Glutamatergic neuron (in vitro differentiated cells): Measurements from ENCODE around the gene GPR17. TPM values are rescaled to one million over a fixed set of nuclear protein-coding genes. Genes with fewer than 3 reads are reported as not detected.

Source experiments
- DNase-seq: peaks from one replicate; pipeline ENCODE4 v3.0.0; 2022
- H3K27ac Mint-ChIP-seq: one replicate; pipeline ENCODE4 v1.8.0; 2020; ENCODE audit warnings: mild to moderate bottlenecking, mixed read lengths, inconsistent platforms; ENCODE audit not compliant: unreplicated experiment
- H3K27me3 Mint-ChIP-seq: one replicate; pipeline ENCODE4 v1.8.0; 2020; ENCODE audit warnings: mild to moderate bottlenecking, moderate library complexity, mixed read lengths, inconsistent platforms; ENCODE audit not compliant: unreplicated experiment
- H3K36me3 Mint-ChIP-seq: one replicate; pipeline ENCODE4 v1.8.0; 2020; ENCODE audit warnings: mild to moderate bottlenecking, mixed read lengths, inconsistent platforms; ENCODE audit not compliant: unreplicated experiment
- H3K4me1 Mint-ChIP-seq: one replicate; pipeline ENCODE4 v1.8.0; 2020; ENCODE audit warnings: mild to moderate bottlenecking, low read depth, mixed read lengths, inconsistent platforms; ENCODE audit not compliant: unreplicated experiment
- H3K4me3 Mint-ChIP-seq: one replicate; pipeline ENCODE4 v1.8.0; 2020; ENCODE audit warnings: mild to moderate bottlenecking, mixed read lengths, inconsistent platforms; ENCODE audit not compliant: unreplicated experiment
- H3K9me3 Mint-ChIP-seq: one replicate; pipeline ENCODE4 v1.8.0; 2020; ENCODE audit warnings: mild to moderate bottlenecking, moderate library complexity, mixed read lengths, inconsistent platforms; ENCODE audit not compliant: unreplicated experiment
- CTCF ChIP-seq: fragments of 200-600 bp; sonication (generic); IDR thresholded peaks from one replicate; pipeline ENCODE4 v1.5.0; 2021; ENCODE audit not compliant: partially characterized antibody, unreplicated experiment
- total RNA-seq: library from RNA; stranded (reverse); fragmentation: NEBNext Ultra II Directional; extraction: Animal tissue kit (Norgen Biotek cat#: 25700); gene quantifications from one replicate; pipeline ENCODE4 v1.2.1, GENCODE V29; 2021; ENCODE audit not compliant: unreplicated experiment

The GPR17 gene
- total RNA-seq, 1 donor from 2014 or later = not detected

- Mint-ChIP-seq H3K27me3 (no peaks in the 10 kb centered on the region), H3K4me1 (peaks cover 1% of the 10 kb centered on the region), H3K36me3 (no peaks in the 10 kb centered on the region), H3K27ac (no peak overlapping the region), H3K4me3 (no peak overlapping the region), H3K9me3 (no peaks in the 10 kb centered on the region)
- DNase-seq = no peak
- no peak for TF ChIP-seq CTCF
Observed at GRCh38 chr2:127632592-127633489, 13.1 kb upstream of the GPR17 start.

GRCh38 chr2:127633556-127634065 lies 12.3 kb upstream of the GPR17 start:
- H3K36me3 Mint-ChIP-seq = no peaks in the 10 kb centered on the region
- H3K27me3 Mint-ChIP-seq = no peaks in the 10 kb centered on the region
- no peaks in the 10 kb centered on the region for H3K9me3 Mint-ChIP-seq
- no peak for TF ChIP-seq CTCF
- H3K27ac Mint-ChIP-seq = no peak overlapping the region
- DNase-seq = no peak
- H3K4me3 Mint-ChIP-seq = no peak overlapping the region
- peaks cover 1% of the 10 kb centered on the region for H3K4me1 Mint-ChIP-seq

GRCh38 chr2:127634066-127634617 lies 11.8 kb upstream of the GPR17 start:
- Mint-ChIP-seq H3K36me3 (no peaks in the 10 kb centered on the region), H3K27me3 (peaks cover 1% of the 10 kb centered on the region), H3K9me3 (no peaks in the 10 kb centered on the region), H3K4me1 (peaks cover 1% of the 10 kb centered on the region), H3K4me3 (no peak overlapping the region), H3K27ac (no peak overlapping the region)
- DNase-seq = no peak
- TF ChIP-seq CTCF = no peak

GRCh38 chr2:127634626-127635379 lies 11.2 kb upstream of the GPR17 start:
- Mint-ChIP-seq H3K27me3 (peaks cover 1% of the 10 kb centered on the region), H3K36me3 (no peaks in the 10 kb centered on the region), H3K4me3 (no peak overlapping the region), H3K4me1 (peaks cover 1% of the 10 kb centered on the region), H3K9me3 (no peaks in the 10 kb centered on the region), H3K27ac (no peak overlapping the region)
- TF ChIP-seq CTCF = no peak
- DNase-seq = no peak
